Nephron (organoid): ENCODE data around the gene RNU1-2.
"Not testable (repeated sequence)": the region's sequence is repeated elsewhere in the genome, so short reads cannot be mapped to it uniquely, and the experiment has no call there.

Experiments used
- H3K27ac Mint-ChIP-seq, 3 experiments: 2 replicates each; pipeline ENCODE4 v1.8.0; 2020; ENCODE audit warnings: mixed read lengths in 3 of 3, mild to moderate bottlenecking in 2 of 3, moderate library complexity in 1 of 3
- H3K27me3 Mint-ChIP-seq: 2 replicates; pipeline ENCODE4 v1.8.0; 2021; ENCODE audit warnings: low read depth, mild to moderate bottlenecking, moderate library complexity, mixed read lengths
- H3K36me3 Mint-ChIP-seq: 2 replicates; pipeline ENCODE4 v1.8.0; 2020; ENCODE audit warnings: low read depth, mixed read lengths
- H3K4me1 Mint-ChIP-seq: 2 replicates; pipeline ENCODE4 v1.8.0; 2020; ENCODE audit warnings: mixed read lengths
- H3K4me3 Mint-ChIP-seq, 3 experiments: 2 replicates each; pipeline ENCODE4 v1.8.0; 2020; ENCODE audit warnings: mild to moderate bottlenecking in 3 of 3, mixed read lengths in 3 of 3, moderate library complexity in 2 of 3
- H3K9me3 Mint-ChIP-seq: 2 replicates; pipeline ENCODE4 v1.8.0; 2020; ENCODE audit warnings: mixed read lengths
- TF ChIP-seq, protein P1 (sequence below), 3 experiments: fragments of 200-600 bp; sonication (generic); IDR thresholded peaks; one replicate each; pipeline ENCODE4 v1.5.0; 2021; ENCODE audit warnings: antibody characterized with exemption in 3 of 3; ENCODE audit not compliant: unreplicated experiment in 3 of 3

The RNU1-2 gene

GRCh38 chr1:16874968-16875765 is 20.6 kb upstream of the RNU1-2 start:
- not testable (repeated sequence) for H3K4me1 Mint-ChIP-seq, H3K4me3 Mint-ChIP-seq, H3K36me3 Mint-ChIP-seq, H3K27ac Mint-ChIP-seq, H3K9me3 Mint-ChIP-seq
- H3K27me3 Mint-ChIP-seq, result peaks cover 55% of the 10 kb centered on the region

- H3K36me3 Mint-ChIP-seq, H3K4me1 Mint-ChIP-seq, H3K9me3 Mint-ChIP-seq, H3K4me3 Mint-ChIP-seq: not testable (repeated sequence)
- Mint-ChIP-seq H3K27me3 (peaks cover 11% of the 10 kb centered on the region), H3K27ac (peak overlapping the region in 1 of 3 experiments; percentile 74)
Observed at GRCh38 chr1:16881742-16882141, 14.0 kb upstream of the RNU1-2 start.

GRCh38 chr1:16882986-16883385 is 12.8 kb upstream of the RNU1-2 start:
- Mint-ChIP-seq H3K9me3 (no peaks in the 10 kb centered on the region), H3K4me1 (peaks cover 9% of the 10 kb centered on the region), H3K27me3 (peaks cover 14% of the 10 kb centered on the region), H3K4me3 (no peak overlapping the region), H3K36me3 (no peaks in the 10 kb centered on the region), H3K27ac (peak overlapping the region; percentile 75 to 89 (median 86))
- TF ChIP-seq, protein P1, sequence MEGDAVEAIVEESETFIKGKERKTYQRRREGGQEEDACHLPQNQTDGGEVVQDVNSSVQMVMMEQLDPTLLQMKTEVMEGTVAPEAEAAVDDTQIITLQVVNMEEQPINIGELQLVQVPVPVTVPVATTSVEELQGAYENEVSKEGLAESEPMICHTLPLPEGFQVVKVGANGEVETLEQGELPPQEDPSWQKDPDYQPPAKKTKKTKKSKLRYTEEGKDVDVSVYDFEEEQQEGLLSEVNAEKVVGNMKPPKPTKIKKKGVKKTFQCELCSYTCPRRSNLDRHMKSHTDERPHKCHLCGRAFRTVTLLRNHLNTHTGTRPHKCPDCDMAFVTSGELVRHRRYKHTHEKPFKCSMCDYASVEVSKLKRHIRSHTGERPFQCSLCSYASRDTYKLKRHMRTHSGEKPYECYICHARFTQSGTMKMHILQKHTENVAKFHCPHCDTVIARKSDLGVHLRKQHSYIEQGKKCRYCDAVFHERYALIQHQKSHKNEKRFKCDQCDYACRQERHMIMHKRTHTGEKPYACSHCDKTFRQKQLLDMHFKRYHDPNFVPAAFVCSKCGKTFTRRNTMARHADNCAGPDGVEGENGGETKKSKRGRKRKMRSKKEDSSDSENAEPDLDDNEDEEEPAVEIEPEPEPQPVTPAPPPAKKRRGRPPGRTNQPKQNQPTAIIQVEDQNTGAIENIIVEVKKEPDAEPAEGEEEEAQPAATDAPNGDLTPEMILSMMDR (IDR thresholded peaks at IDR 0.05; ENCODE audit: unreplicated experiment in 3 of 3), result no peak

DNA sequence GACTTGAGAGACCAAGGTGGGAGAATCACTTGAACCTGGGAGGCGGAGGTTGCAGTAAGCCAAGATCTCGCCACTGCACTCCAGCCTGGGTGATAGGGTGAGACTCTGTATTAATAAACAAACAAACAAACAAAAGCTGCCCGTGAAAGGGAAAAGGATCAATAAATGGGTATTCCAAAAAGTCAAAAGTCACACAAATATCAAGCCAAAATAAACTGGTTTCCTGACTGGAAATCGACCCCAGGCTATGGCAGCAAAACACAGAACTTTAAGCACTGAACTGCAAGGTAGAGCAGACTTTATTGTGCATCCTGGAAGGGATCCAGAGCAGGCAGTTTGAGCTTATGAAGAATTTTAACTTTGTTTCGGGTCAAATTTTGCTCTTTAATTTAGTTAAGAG is 11.3 kb upstream of the RNU1-2 start:
- not testable (repeated sequence) for H3K36me3 Mint-ChIP-seq, H3K4me1 Mint-ChIP-seq, H3K4me3 Mint-ChIP-seq, H3K9me3 Mint-ChIP-seq, H3K27ac Mint-ChIP-seq
- peaks cover 14% of the 10 kb centered on the region for H3K27me3 Mint-ChIP-seq

DNA sequence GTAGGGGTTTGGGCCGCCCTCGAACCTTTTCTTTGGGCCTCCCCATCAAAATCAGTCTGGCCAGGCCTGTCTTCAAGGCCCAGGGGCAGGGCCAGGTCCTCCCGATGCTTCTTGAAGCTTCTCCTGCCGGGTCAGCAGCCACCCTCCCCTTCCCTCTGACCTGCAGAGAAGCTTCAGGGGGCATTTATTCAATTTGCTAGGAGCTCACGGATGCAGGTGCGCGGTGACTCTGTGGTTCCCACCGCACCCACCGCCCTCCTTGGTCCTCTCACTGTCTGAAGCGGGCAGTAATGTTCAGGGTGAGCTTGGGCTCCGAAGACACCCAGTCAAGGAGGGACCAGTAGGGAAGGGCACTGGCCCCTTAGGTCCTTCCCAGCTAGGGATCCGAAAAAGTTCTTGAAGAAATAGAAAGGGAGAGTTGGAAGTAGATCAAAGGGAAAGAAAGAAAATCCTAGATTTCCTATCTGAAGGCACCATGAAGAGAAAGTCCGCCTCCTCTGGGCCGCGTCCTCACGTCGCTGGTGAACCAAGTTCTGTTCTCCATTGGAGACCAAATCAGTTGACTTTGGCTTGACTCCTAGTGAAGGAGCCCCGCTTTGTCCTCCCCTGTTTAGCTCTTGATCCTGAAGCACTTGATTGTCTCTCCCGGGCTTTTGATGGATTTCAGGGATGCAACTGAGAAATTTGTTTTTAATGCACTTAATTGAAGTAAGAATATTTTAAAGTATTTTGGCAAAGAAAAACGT is 8.7 kb upstream of the RNU1-2 start:
- Mint-ChIP-seq H3K9me3 (no peaks in the 10 kb centered on the region), H3K4me1 (peaks cover 9% of the 10 kb centered on the region), H3K27ac (no peak overlapping the region), H3K36me3 (no peaks in the 10 kb centered on the region), H3K4me3 (no peak overlapping the region), H3K27me3 (peaks cover 7% of the 10 kb centered on the region)
- TF ChIP-seq, protein P1 (IDR thresholded peaks at IDR 0.05; ENCODE audit: unreplicated experiment in 3 of 3), result no peak

- Mint-ChIP-seq H3K36me3 (no peaks in the 10 kb centered on the region), H3K27ac (peak overlapping the region; percentile 94 to 99 (median 94)), H3K4me1 (no peaks in the 10 kb centered on the region), H3K9me3 (no peaks in the 10 kb centered on the region), H3K4me3 (peak overlapping the region; percentile 76 to 85 (median 77)), H3K27me3 (peaks cover 4% of the 10 kb centered on the region)
- TF ChIP-seq, protein P1 (IDR thresholded peaks at IDR 0.05; ENCODE audit: unreplicated experiment in 3 of 3), result no peak
Observed at GRCh38 chr1:16888860-16889816, 6.6 kb upstream of the RNU1-2 start.

DNA sequence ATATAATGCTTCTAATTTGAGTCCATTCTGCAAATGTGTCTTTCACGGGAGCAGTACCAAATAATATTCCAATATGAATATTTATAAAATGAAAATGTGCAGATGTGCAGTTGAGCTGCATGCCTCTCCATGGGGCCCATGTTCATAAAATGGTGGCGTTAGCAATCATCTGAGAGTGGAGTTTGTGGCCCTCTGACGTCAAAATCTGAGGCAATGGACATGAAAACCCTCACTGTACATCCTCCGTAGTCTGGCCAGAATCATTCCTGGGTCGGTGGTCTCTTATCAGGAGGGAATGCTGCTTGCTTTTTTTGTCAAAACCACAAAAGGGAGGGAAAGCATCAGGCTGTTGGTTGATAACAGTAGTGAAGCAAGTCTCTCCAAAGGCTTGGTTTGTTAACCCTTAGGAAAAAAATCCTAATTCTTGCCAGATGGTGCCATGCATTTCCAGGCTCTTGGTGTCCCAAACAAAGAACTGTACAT is 5.2 kb upstream of the RNU1-2 start:
- H3K36me3 Mint-ChIP-seq, H3K4me1 Mint-ChIP-seq, H3K27me3 Mint-ChIP-seq, H3K9me3 Mint-ChIP-seq, H3K4me3 Mint-ChIP-seq: not testable (repeated sequence)
- peak overlapping the region in 1 of 3 experiments; percentile 99 for H3K27ac Mint-ChIP-seq

DNA sequence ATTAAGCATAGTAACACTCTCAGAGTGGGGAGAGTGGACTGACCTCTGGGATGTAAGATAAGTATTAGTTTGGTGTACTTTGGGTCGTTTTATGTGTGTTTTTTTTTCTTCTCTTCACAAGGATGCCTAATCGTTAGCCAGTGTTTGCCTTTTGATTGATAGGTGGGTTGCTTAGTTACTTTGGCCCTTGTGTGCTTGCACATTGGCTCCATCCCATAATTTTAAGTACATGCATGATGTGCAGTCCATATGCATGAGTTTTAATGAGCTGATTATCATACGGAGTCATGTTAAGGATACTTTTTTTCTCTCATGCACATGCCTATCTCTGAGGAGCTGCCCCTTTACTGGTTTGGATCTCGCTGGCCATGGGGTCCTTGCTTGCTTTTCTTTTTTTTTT is 4.7 kb upstream of the RNU1-2 start:
- H3K36me3 Mint-ChIP-seq, H3K27me3 Mint-ChIP-seq, H3K9me3 Mint-ChIP-seq, H3K4me1 Mint-ChIP-seq, H3K27ac Mint-ChIP-seq, H3K4me3 Mint-ChIP-seq: not testable (repeated sequence)

GRCh38 chr1:16892978-16893525 is 2.7 kb upstream of the RNU1-2 start:
- H3K27me3 Mint-ChIP-seq, H3K4me3 Mint-ChIP-seq, H3K36me3 Mint-ChIP-seq, H3K27ac Mint-ChIP-seq, H3K9me3 Mint-ChIP-seq: not testable (repeated sequence)
- peaks cover 19% of the 10 kb centered on the region for H3K4me1 Mint-ChIP-seq

DNA sequence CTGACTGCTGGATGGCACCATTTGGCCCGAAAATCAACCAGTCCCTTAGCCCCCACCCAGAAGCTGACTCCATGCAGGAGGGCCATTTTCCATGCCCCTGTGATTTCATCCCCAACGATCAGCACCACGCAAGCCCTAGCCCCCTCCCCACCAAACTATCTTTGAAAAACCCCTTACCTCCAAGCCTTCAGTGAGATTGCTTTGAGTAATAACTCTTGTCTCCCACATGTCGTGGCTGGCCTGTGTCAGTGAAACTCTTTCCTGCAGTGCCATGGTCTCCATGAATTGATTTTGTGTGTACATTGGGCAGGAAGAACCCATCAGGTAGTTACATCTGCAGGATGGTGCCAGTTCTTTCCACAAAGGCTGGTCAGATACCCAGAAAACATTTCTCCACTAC is 2.0 kb upstream of the RNU1-2 start:
- not testable (repeated sequence) for H3K36me3 Mint-ChIP-seq, H3K27me3 Mint-ChIP-seq, H3K9me3 Mint-ChIP-seq
- peaks cover 22% of the 10 kb centered on the region for H3K4me1 Mint-ChIP-seq
- H3K4me3 Mint-ChIP-seq, result peak overlapping the region; percentile 23 to 58 (median 54)
- H3K27ac Mint-ChIP-seq, result peak overlapping the region in 2 of 3 experiments; percentile 83 to 100
